NB4 (cell line): ENCODE results near the gene MPLKIP.

Source experiments
- DNase-seq: peaks from one replicate; pipeline ENCODE4 v3.0.0; 2010; ENCODE audit warnings: low read depth
- H3K4me3 ChIP-seq: one replicate; pipeline ENCODE4 v1.5.1; 2011; ENCODE audit warnings: mild to moderate bottlenecking, low read depth, low read length, moderate library complexity
- CTCF ChIP-seq: IDR thresholded peaks from one replicate; pipeline ENCODE4 v1.5.1; 2012; ENCODE audit warnings: low read depth, low read length
- MAX ChIP-seq: IDR thresholded peaks from 2 replicates; pipeline ENCODE4 v1.6.1; 2011; ENCODE audit warnings: low read depth, low read length
- MYC ChIP-seq: IDR thresholded peaks from 2 replicates; pipeline ENCODE4 v1.6.1; 2011; ENCODE audit warnings: low read depth, low read length
- POLR2A ChIP-seq: IDR thresholded peaks from 2 replicates; pipeline ENCODE4 v1.6.1; 2011; ENCODE audit warnings: mild to moderate bottlenecking; ENCODE audit not compliant: insufficient read length; ENCODE audit errors: extremely low read depth

MPLKIP gene

GRCh38 chr7:40095695-40096327 lies 38.6 kb downstream of the MPLKIP start:
- H3K4me3 ChIP-seq, result no peak overlapping the region
- no peak for DNase-seq
- TF ChIP-seq CTCF (no peak), POLR2A (no peak), MAX (no peak), MYC (no peak)

DNA sequence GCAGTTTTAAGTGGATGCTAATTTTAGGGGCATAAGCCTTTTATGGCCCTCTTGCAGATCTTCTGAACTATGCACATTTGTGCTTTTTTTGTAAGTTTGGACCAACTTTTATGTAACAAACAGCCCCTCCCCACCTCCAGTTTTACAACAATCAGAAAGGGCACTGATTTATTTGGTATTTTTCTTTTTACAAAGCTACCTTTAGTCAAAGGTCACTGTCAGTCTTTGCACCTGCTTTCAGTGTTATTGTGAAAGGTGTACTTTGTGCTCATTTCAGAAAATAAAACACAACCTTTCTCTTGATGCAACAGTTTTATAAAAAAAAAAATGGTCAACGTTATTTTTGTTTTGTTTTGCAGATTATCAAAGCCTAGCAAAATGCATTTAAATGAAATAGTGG lies 39.2 kb downstream of the MPLKIP start:
- H3K4me3 ChIP-seq, result no peak overlapping the region
- no peak for TF ChIP-seq MYC
- TF ChIP-seq CTCF, result no peak
- no peak for TF ChIP-seq POLR2A
- TF ChIP-seq MAX, result no peak
- no peak for DNase-seq

DNA sequence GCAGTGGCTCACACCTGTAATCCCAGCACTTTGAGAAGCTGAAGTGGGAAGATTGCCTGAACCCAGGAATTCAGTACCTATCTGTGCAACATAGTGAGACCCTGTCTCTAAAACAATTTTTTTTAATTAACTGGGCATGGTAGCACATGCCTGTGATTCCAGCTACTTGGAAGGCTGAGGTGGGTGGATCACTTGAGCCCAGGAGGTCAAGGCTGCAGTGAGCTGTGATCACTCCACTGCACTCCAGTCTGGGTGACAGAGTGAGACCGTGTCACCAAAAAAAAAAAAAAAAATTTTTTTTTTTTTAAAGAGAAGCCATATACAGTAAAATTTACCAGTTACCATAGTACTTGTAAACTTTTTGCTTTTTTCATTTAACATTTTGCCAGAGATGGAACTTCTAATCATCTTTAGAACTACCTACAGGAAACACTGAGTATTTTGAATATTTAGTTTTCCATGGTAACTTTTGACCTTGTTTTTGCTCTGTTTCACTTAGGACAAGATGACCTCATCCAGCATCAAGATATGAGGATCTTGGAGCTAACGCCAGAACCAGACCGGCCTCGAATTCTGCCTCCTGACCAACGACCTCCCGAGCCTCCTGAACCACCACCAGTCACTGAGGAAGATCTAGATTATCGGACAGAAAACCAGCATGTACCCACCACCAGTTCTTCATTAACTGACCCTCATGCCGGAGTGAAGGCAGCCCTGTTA lies 40.6 kb downstream of the MPLKIP start:
- H3K4me3 ChIP-seq, result no peak overlapping the region
- no peak for DNase-seq
- no peak for TF ChIP-seq POLR2A
- TF ChIP-seq MYC, result no peak
- no peak for TF ChIP-seq CTCF
- no peak for TF ChIP-seq MAX

DNA sequence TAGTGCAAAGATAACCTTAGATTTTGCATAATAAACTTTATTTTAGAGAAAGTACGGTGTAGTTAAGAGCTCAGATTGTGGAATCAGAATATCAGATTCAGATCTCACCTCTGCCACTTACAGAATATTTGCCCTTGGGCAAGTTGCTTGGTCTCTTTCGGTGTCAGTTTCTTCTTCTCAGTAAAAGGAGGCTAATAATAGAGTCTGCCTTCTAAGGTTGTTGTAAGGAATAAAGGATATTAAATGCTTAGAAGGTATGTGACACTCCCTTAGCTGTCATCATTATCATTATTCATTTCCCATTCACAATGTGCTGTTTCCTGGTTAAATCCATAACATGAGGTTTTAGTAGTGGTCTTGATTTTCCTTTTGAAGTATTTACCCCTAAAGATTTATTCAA lies 42.2 kb downstream of the MPLKIP start:
- DNase-seq, result no peak
- TF ChIP-seq CTCF (no peak), MYC (no peak), POLR2A (no peak), MAX (no peak)
- H3K4me3 ChIP-seq, result no peak overlapping the region

DNA sequence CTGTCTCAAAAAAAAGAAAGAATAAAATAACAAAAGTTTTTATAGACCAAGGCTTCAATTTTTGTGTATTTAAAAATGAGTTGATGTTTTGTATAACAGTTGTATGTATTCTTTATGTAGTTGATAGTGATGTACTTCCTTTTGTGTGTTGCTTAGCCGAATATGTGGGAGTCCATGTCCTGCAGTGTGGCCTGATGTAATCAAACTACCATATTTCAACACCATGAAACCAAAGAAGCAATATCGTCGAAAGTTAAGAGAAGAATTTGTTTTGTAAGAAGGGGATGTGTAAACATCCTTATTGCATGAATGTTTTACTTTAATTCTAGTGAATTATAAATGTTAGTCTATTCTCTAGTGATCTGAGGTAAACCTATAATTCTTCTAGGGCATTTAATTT lies 56.6 kb downstream of the MPLKIP start:
- no peak overlapping the region for H3K4me3 ChIP-seq
- TF ChIP-seq MAX (peak; percentile 31; the same call in 1 of the 2 replicates), POLR2A (no peak), MYC (peak; percentile 66), CTCF (no peak)
- DNase-seq, result peak; percentile 88
